RWPE2 (cell line): ENCODE results near the gene OR10H2.

ENCODE experiments used
- ATAC-seq: fragments of 200-7000 bp; cut with Tn5 transposase; 3 replicates; pipeline ENCODE4 v1.9.1; 2021; ENCODE audit warnings: low read depth
- DNase-seq: peaks from one replicate; pipeline ENCODE4 v3.0.0-alpha.2; 2020; ENCODE audit warnings: low spot score
- H3K27ac ChIP-seq: fragments of 450-650 bp; 2 replicates; pipeline ENCODE4 v1.5.1; 2017; ENCODE audit warnings: mild to moderate bottlenecking; ENCODE audit not compliant: poor library complexity, severe bottlenecking
- H3K27me3 ChIP-seq: fragments of 250-450 bp; sonication (Bioruptor Pico); 2 replicates; pipeline ENCODE4 v1.5.1; 2021; ENCODE audit warnings: mild to moderate bottlenecking, moderate library complexity; ENCODE audit not compliant: insufficient read depth, poor library complexity, severe bottlenecking
- H3K36me3 ChIP-seq: fragments of 250-450 bp; sonication (Bioruptor Pico); 2 replicates; pipeline ENCODE4 v1.5.1; 2020; ENCODE audit warnings: low read depth, mild to moderate bottlenecking, moderate library complexity
- H3K4me1 ChIP-seq: fragments of 250-450 bp; sonication (Bioruptor Pico); 2 replicates; pipeline ENCODE4 v1.5.1; 2021; ENCODE audit warnings: mild to moderate bottlenecking, moderate library complexity; ENCODE audit not compliant: insufficient read depth, poor library complexity, severe bottlenecking
- H3K4me3 ChIP-seq: fragments of 250-450 bp; sonication (Bioruptor Pico); 2 replicates; pipeline ENCODE4 v1.5.1; 2021; ENCODE audit warnings: mild to moderate bottlenecking, moderate library complexity; ENCODE audit not compliant: severe bottlenecking
- H3K9me3 ChIP-seq: fragments of 250-450 bp; sonication (Bioruptor Pico); 2 replicates; pipeline ENCODE4 v1.5.1; 2021; ENCODE audit warnings: mild to moderate bottlenecking, moderate library complexity; ENCODE audit not compliant: severe bottlenecking
- TF ChIP-seq, protein P1 (sequence below): fragments of 450-650 bp; IDR thresholded peaks from one replicate; pipeline ENCODE4 v1.5.1; 2017; ENCODE audit warnings: mild to moderate bottlenecking, moderate library complexity; ENCODE audit not compliant: poor library complexity, severe bottlenecking

OR10H2 gene

DNA sequence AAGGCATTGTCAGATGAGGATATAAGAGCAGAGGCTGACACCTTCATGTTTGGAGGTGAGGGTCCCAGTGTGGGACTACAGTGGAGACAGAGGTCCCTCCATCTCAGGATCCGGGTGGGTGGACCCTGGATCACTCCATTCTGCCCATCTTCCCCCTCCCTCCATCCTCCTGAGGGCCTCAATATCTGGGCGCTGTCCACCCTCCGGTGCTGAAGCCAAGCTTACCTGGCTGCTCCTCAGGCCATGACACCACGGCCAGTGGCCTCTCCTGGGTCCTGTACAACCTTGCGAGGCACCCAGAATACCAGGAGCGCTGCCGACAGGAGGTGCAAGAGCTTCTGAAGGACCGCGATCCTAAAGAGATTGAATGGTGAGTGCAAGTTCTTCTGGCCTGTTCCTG lies 43.0 kb upstream of the OR10H2 start:
- Histone ChIP-seq H3K27me3 (no peaks in the 10 kb centered on the region), H3K27ac (no peak overlapping the region), H3K4me3 (no peak overlapping the region), H3K4me1 (no peaks in the 10 kb centered on the region), H3K36me3 (no peaks in the 10 kb centered on the region), H3K9me3 (no peaks in the 10 kb centered on the region)
- TF ChIP-seq, protein P1, sequence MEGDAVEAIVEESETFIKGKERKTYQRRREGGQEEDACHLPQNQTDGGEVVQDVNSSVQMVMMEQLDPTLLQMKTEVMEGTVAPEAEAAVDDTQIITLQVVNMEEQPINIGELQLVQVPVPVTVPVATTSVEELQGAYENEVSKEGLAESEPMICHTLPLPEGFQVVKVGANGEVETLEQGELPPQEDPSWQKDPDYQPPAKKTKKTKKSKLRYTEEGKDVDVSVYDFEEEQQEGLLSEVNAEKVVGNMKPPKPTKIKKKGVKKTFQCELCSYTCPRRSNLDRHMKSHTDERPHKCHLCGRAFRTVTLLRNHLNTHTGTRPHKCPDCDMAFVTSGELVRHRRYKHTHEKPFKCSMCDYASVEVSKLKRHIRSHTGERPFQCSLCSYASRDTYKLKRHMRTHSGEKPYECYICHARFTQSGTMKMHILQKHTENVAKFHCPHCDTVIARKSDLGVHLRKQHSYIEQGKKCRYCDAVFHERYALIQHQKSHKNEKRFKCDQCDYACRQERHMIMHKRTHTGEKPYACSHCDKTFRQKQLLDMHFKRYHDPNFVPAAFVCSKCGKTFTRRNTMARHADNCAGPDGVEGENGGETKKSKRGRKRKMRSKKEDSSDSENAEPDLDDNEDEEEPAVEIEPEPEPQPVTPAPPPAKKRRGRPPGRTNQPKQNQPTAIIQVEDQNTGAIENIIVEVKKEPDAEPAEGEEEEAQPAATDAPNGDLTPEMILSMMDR, result no peak
- ATAC-seq (no peak), DNase-seq (no peak)

DNA sequence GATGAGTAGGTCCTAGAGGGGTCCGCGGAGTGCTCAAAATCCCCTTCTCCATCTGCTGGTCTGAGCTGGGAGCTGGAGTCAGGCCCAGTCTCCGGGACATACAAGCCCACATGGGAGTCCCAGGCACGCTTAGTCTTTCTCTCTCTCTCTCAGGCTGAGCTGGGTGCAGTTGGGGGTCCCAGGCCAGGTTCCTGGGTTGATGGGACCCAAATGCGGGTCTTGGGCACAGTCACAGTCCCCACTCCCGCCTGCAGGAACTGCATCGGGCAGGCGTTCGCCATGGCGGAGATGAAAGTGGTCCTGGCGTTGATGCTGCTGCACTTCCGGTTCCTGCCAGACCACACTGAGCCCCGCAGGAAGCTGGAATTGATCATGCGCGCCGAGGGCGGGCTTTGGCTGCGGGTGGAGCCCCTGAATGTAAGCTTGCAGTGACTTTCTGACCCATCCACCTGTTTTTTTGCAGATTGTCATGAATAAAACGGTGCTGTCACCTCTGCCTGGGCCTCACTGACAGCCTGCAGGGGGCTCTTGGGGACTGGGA lies 31.1 kb upstream of the OR10H2 start:
- no peak for DNase-seq
- TF ChIP-seq, protein P1, result no peak
- no peaks in the 10 kb centered on the region for H3K36me3 ChIP-seq
- no peak overlapping the region for H3K27ac ChIP-seq
- no peaks in the 10 kb centered on the region for H3K4me1 ChIP-seq
- no peak overlapping the region for H3K4me3 ChIP-seq
- H3K27me3 ChIP-seq, result no peaks in the 10 kb centered on the region
- no peak for ATAC-seq
- no peaks in the 10 kb centered on the region for H3K9me3 ChIP-seq

GRCh38 chr19:15701757-15702533 lies 25.9 kb upstream of the OR10H2 start:
- no peak for DNase-seq
- Histone ChIP-seq H3K36me3 (no peaks in the 10 kb centered on the region), H3K27ac (no peak overlapping the region), H3K4me3 (no peak overlapping the region), H3K9me3 (no peaks in the 10 kb centered on the region), H3K27me3 (no peaks in the 10 kb centered on the region), H3K4me1 (no peaks in the 10 kb centered on the region)
- no peak for ATAC-seq
- TF ChIP-seq, protein P1, result no peak

GRCh38 chr19:15702534-15702930 lies 25.3 kb upstream of the OR10H2 start:
- Histone ChIP-seq H3K9me3 (no peaks in the 10 kb centered on the region), H3K4me1 (no peaks in the 10 kb centered on the region), H3K36me3 (no peaks in the 10 kb centered on the region), H3K27me3 (no peaks in the 10 kb centered on the region), H3K27ac (no peak overlapping the region), H3K4me3 (no peak overlapping the region)
- TF ChIP-seq, protein P1, result no peak
- peak; percentile 45; the same call in 1 of the 3 replicates for ATAC-seq
- no peak for DNase-seq

- ATAC-seq (no peak), DNase-seq (no peak)
- TF ChIP-seq, protein P1, result no peak
- Histone ChIP-seq H3K27ac (no peak overlapping the region), H3K9me3 (no peaks in the 10 kb centered on the region), H3K27me3 (no peaks in the 10 kb centered on the region), H3K4me3 (no peak overlapping the region), H3K36me3 (no peaks in the 10 kb centered on the region), H3K4me1 (no peaks in the 10 kb centered on the region)
Observed at GRCh38 chr19:15714638-15715037, 13.2 kb upstream of the OR10H2 start.
